ENCODE results near the gene CFAP97D2.

Gene CFAP97D2

DNA sequence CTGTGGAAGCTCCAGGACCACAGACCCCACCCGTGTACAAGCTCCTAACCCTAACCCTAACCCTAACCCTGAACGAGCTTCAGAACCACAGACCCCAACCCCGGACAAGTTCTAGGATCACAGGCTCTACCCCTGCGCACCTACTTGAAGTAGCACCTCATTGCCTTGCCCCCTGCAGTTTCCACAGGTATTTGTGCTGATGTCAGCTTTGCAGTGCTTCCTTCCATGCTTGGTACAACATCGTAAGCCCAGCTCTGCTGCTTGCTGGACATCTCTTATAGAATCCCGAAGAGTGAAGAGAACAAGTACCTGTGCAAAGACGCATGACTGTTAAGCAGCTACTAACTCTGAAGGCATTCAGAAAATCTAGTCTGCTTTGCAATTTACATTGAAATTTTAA lies 34.9 kb downstream of the CFAP97D2 start:
- Mint-ChIP-seq H3K9me3 (no peaks in the 10 kb centered on the region), H3K36me3 (no peaks in the 10 kb centered on the region), H3K27me3 (peaks cover 38% of the 10 kb centered on the region), H3K27ac (no peak overlapping the region), H3K4me1 (peaks cover 13% of the 10 kb centered on the region), H3K4me3 (no peak overlapping the region)
- no peak for DNase-seq
- CTCF ChIA-PET = interaction anchor here (0.9 to 2.2 kb wide), 2 partner anchors 12 to 13 kb away, joined by 4 read pairs; no protein-coding TSS in a partner anchor

DNA sequence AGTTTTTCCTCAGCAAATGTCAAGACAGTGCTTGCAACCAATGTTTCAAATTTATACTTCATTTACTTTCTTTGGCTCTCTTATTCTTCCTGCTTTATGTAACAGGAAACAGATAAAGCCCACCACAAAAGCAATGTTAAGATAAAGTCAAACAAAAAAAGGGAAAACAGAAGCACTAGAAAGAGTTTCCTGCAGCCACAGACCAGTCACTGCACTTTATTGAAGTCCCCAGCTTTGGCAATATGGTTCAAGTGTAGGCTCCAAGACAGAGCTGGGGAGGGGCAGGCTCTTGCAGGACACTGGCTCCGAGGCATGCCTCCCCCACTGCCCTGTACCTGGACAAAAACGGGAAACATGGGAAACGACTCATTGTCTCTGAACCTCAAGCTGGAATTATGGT lies 40.3 kb downstream of the CFAP97D2 start:
- no peak for DNase-seq
- H3K4me3 Mint-ChIP-seq = no peak overlapping the region
- no peaks in the 10 kb centered on the region for H3K9me3 Mint-ChIP-seq
- peaks cover 46% of the 10 kb centered on the region for H3K4me1 Mint-ChIP-seq
- H3K27ac Mint-ChIP-seq = peak overlapping the region; percentile 9
- CTCF ChIA-PET = no interaction called here
- peaks cover 13% of the 10 kb centered on the region for H3K27me3 Mint-ChIP-seq
- H3K36me3 Mint-ChIP-seq = peaks cover 3% of the 10 kb centered on the region

DNA sequence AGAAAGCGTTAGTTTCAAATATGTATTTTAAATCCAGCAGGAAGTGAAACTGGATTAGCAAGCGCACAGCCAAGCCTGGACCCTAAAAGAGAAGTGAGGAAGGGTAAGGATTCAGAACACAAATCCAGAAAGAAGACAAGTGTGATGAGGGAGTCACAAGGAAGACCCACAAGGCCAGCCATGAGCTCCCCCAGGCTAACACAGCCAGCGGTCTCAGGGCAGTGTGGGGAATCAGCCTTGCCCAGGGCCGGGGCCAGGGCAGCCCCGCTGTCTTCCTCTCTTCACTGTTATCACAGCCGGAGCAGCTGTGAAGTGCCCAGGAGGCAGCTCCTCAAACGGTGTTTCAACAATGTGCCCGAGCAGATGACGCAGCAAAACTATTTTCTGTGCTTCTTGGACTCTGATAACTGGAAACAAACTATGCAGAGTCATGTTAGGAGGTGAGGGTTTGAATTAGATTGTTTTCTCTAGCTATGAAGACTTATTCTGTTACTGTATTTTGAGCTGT lies 43.5 kb downstream of the CFAP97D2 start:
- no peak for DNase-seq
- Mint-ChIP-seq H3K27me3 (peaks cover 12% of the 10 kb centered on the region), H3K4me1 (peaks cover 74% of the 10 kb centered on the region), H3K9me3 (no peaks in the 10 kb centered on the region), H3K4me3 (no peak overlapping the region), H3K36me3 (peaks cover 5% of the 10 kb centered on the region), H3K27ac (no peak overlapping the region)
- CTCF ChIA-PET = interaction anchor here (1.1 kb wide), 1 partner anchor 55 kb away, joined by 3 read pairs; no protein-coding TSS in a partner anchor

DNA sequence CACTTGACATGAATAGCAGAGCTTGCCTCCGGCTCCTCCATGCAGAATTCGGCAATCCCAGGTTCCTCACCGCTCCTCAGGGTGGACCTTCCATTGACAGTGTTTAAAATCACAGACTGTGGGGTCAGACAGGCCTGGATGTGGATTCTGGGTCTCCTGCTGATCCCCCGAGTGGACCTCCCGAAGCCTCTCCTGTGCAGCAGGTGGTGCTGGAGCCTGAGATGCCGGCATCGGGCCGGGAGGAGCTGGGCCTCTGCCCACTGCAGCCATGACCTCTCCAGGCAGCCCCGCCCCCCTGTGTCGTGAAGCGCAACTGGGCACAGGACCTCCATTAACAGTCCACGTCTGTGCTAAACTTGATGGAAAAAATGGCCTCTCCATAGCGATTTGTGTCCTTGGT lies 45.1 kb downstream of the CFAP97D2 start:
- H3K4me3 Mint-ChIP-seq = no peak overlapping the region
- peaks cover 3% of the 10 kb centered on the region for H3K36me3 Mint-ChIP-seq
- H3K27ac Mint-ChIP-seq = no peak overlapping the region
- H3K9me3 Mint-ChIP-seq = no peaks in the 10 kb centered on the region
- no peak for DNase-seq
- CTCF ChIA-PET = no interaction called here
- H3K4me1 Mint-ChIP-seq = peaks cover 65% of the 10 kb centered on the region
- H3K27me3 Mint-ChIP-seq = peaks cover 26% of the 10 kb centered on the region

DNA sequence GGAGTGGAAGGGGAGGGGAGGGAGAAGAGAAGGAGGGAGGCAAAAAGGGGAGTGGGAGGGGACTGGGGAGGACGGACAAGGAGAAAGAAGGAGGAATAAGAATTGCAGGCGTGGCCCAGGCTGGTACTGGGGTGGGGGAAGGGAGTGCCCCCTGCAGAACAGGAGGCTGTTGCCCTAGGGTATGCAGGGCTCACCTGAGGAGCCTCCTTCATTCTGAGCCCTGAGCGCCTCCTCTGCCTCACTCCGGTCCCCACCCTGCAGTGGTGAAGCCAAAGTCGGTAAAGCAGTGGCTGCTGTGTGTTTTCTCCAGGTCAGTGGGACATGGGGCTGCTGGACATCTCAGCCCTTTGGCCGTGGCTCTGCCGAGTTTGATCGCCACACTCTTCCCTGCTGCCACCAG lies 46.6 kb downstream of the CFAP97D2 start:
- peak; percentile 42 for DNase-seq
- peaks cover 53% of the 10 kb centered on the region for H3K4me1 Mint-ChIP-seq
- CTCF ChIA-PET = interaction anchor here (0.8 to 1.8 kb wide), 11 partner anchors 12 to 409 kb away, joined by 3 to 10 read pairs (median 4); no protein-coding TSS in a partner anchor

DNA sequence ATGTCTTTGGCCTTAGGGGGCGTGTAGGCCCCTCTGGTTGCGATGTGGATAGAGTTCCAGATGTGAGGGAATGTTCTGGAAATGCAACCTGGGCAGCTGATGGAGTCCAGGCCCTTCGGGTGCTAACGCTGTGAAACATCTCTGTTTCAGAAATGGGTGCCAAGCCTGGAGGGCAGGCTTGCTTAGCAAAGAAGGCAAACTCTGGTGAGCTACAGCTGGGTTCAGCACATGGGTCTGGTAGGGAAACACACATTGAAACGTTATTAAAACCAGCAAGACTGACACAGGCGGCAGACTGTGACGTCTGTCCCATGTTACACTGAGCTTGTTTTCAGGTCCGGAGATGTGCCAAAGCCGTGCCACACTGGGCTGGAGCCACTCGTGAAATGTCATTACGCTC lies 47.0 kb downstream of the CFAP97D2 start:
- Mint-ChIP-seq H3K27me3 (peaks cover 39% of the 10 kb centered on the region), H3K27ac (peak overlapping the region; percentile 70), H3K36me3 (peaks cover 2% of the 10 kb centered on the region), H3K4me1 (peaks cover 54% of the 10 kb centered on the region), H3K9me3 (no peaks in the 10 kb centered on the region), H3K4me3 (no peak overlapping the region)
- CTCF ChIA-PET = interaction anchor here (0.8 to 1.8 kb wide), 12 partner anchors 12 to 410 kb away, joined by 3 to 10 read pairs (median 4); no protein-coding TSS in a partner anchor
- peak; percentile 30 for DNase-seq

More for the DNA sequence above, 46.6 kb downstream of the CFAP97D2 start:
- Mint-ChIP-seq H3K36me3 (peaks cover 2% of the 10 kb centered on the region), H3K4me3 (no peak overlapping the region), H3K27ac (no peak overlapping the region), H3K9me3 (no peaks in the 10 kb centered on the region), H3K27me3 (peaks cover 35% of the 10 kb centered on the region)

DNA sequence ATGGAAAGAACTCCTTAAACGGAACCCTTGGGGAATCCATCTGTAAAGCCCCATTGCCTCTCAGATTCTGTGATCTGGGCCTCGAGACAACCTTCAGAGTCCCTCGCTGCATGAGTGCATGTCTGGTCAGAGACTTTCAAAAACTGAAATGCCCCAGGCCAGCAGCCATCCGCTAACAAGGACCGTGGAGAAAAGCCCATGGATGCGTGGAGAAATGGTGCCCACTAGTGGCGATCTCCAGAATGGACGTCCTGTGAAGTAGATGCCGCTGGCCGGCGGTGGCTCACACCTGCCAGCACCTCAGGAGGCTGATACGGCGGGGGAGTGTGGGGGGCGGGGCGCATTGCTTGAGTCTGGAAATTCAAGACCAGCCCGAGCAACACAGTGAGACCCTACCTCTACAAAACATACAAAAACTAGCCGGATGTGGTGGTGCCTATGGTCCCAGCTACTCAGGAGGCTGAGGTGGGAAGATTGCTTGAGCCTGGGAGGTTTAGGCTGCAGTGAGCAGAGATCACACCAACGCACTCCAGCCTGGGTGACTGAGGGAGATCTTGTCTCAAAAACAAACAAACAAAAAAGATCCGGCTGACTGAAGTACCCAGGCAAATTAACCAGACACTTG lies 47.8 kb downstream of the CFAP97D2 start:
- H3K4me1 Mint-ChIP-seq = peaks cover 47% of the 10 kb centered on the region
- CTCF ChIA-PET = interaction anchor here (0.6 to 1.8 kb wide), 12 partner anchors 13 to 498 kb away, joined by 3 to 10 read pairs (median 4); no protein-coding TSS in a partner anchor
- peak overlapping the region; percentile 70 for H3K27ac Mint-ChIP-seq
- peaks cover 40% of the 10 kb centered on the region for H3K27me3 Mint-ChIP-seq
- H3K9me3 Mint-ChIP-seq = no peaks in the 10 kb centered on the region
- peaks cover 2% of the 10 kb centered on the region for H3K36me3 Mint-ChIP-seq
- H3K4me3 Mint-ChIP-seq = no peak overlapping the region
- peak; percentile 90 for DNase-seq

DNA sequence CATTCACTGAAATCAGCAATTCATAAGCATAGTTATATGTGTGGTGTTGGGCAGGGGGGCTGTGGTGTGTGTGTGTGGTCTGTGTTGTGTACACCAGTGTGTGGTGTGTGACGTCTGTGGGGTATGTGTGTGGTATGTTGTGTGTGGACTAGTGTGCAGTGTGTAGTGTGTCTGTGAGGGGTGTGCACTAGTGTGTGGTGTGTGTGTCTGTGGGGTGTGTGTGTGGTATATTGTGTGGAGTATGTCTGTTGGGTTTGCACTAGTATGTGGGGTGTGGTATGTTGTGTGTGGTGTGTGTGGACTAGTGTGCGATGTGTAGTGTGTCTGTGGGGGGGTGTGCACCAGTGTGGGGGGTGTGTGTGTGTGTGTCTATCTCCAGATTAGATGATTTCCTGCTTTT lies 48.5 kb downstream of the CFAP97D2 start:
- H3K36me3 Mint-ChIP-seq = peaks cover 2% of the 10 kb centered on the region
- CTCF ChIA-PET = interaction anchor here (0.6 to 1.8 kb wide), 6 partner anchors 21 to 498 kb away, joined by 3 to 10 read pairs (median 3); no protein-coding TSS in a partner anchor
- DNase-seq = no peak
- H3K9me3 Mint-ChIP-seq = no peaks in the 10 kb centered on the region
- peaks cover 40% of the 10 kb centered on the region for H3K4me1 Mint-ChIP-seq
- H3K27ac Mint-ChIP-seq = no peak overlapping the region
- no peak overlapping the region for H3K4me3 Mint-ChIP-seq
- H3K27me3 Mint-ChIP-seq = peaks cover 41% of the 10 kb centered on the region

DNA sequence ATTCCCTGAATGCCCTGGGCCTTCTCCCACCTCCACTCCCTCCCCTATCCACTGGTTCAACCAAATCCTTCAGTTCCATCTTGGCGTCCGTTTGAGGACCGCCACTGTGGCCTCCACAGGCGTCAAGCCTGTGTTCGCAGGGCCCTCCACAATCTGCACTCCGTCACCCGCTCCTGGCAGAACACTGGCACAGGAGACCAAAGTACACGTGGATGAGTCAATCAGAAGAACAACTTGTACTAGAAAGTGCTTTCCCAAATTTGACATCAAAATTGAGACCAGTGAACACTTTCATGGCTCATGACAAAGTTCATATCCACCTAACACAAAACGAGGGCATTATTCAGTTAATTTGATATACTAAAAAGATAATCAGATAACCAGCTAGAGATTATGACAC lies 49.1 kb downstream of the CFAP97D2 start:
- no peaks in the 10 kb centered on the region for H3K9me3 Mint-ChIP-seq
- no peak for DNase-seq
- H3K27me3 Mint-ChIP-seq = peaks cover 40% of the 10 kb centered on the region
- peaks cover 38% of the 10 kb centered on the region for H3K4me1 Mint-ChIP-seq
- H3K36me3 Mint-ChIP-seq = peaks cover 2% of the 10 kb centered on the region
- H3K4me3 Mint-ChIP-seq = no peak overlapping the region
- CTCF ChIA-PET = interaction anchor here (1.0 to 1.6 kb wide), 3 partner anchors 21 to 499 kb away, joined by 3 read pairs; no protein-coding TSS in a partner anchor
- no peak overlapping the region for H3K27ac Mint-ChIP-seq

DNA sequence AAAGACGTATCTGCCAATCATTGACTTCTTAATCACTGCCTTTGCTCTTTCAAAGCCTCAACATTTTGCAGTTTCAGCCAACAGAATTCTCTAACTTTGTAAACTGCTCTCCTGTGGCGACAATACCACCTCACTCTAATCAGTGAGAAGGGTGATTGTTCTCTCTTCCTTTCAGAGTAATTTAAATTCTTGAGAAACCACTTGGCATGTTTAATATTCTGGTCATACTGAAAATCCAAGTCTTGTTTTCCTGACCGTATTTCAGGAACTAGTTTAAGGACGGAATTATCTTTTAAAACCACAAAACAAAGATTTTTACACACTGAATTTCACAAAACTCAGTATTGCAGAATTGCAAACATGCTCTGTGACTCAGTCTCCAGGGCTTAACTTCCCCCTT lies 50.4 kb downstream of the CFAP97D2 start:
- no peaks in the 10 kb centered on the region for H3K9me3 Mint-ChIP-seq
- H3K27me3 Mint-ChIP-seq = peaks cover 40% of the 10 kb centered on the region
- no peak overlapping the region for H3K27ac Mint-ChIP-seq
- H3K4me3 Mint-ChIP-seq = no peak overlapping the region
- peaks cover 36% of the 10 kb centered on the region for H3K4me1 Mint-ChIP-seq
- CTCF ChIA-PET = no interaction called here
- peaks cover 2% of the 10 kb centered on the region for H3K36me3 Mint-ChIP-seq
- no peak for DNase-seq

DNA sequence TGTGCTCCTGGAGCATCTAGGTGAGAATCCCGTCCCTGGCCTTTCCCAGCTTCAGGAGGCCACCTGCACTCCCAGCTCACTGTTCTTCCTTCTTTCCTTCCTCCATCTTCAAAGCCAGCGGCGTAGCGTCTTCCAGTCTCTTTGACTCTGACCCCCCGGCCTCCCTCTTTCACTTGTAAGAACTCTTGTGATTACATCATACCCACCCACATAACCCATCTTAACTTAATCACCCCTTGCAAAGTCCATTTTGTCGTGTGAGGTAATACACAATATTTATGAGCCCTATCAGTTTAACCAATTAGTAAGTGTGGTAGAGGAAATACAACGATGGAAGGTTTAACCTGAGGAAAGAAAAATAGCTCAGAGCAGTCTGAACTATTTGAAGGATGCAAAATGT lies 51.1 kb downstream of the CFAP97D2 start:
- H3K27ac Mint-ChIP-seq = no peak overlapping the region
- CTCF ChIA-PET = no interaction called here
- peaks cover 40% of the 10 kb centered on the region for H3K27me3 Mint-ChIP-seq
- peaks cover 31% of the 10 kb centered on the region for H3K4me1 Mint-ChIP-seq
- peaks cover under 1% of the 10 kb centered on the region for H3K36me3 Mint-ChIP-seq
- DNase-seq = no peak
- no peak overlapping the region for H3K4me3 Mint-ChIP-seq
- no peaks in the 10 kb centered on the region for H3K9me3 Mint-ChIP-seq

DNA sequence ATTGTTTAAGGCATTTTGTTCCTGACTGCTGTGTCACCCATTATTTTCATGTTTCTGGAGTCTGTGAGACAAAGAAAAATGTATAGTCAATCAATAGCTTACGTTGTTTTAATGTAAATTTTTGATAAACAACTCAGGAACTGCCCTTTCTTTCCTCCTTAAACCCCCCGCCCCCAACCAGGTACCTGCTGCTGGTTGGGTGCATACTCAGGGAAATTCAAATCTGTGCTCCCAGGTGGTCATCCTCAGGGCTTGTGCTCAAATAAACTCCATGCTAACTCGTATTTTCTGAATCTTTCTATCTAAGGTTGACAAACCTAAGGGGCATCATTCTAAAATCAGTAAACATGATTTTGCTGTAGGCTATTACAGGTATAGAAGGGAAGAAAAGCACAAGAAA lies 51.5 kb downstream of the CFAP97D2 start:
- CTCF ChIA-PET = no interaction called here
- Mint-ChIP-seq H3K4me1 (peaks cover 33% of the 10 kb centered on the region), H3K36me3 (peaks cover 1% of the 10 kb centered on the region), H3K27me3 (peaks cover 40% of the 10 kb centered on the region), H3K27ac (no peak overlapping the region), H3K4me3 (no peak overlapping the region), H3K9me3 (no peaks in the 10 kb centered on the region)
- DNase-seq = no peak

DNA sequence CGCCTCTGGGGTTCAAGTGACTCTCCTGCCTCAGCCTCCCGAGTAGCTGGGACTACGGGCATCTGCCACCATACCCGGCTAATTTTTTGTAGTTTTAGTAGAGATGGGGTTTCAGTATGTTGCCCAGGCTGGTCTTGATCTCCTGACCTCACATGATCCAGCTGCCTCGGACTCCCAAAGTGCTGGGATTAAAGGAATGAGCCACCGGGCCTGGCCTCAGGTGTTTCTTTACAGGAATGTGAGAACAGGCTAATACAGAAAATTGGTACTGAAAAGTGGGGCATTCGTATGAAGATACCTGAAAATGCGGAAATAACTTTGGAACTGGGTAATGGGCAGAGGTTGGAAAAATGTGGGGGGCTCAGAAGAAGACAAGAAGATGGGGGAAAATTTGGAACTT lies 52.8 kb downstream of the CFAP97D2 start:
- CTCF ChIA-PET = no interaction called here
- DNase-seq = no peak
- Mint-ChIP-seq H3K4me1 (peaks cover 32% of the 10 kb centered on the region), H3K27ac (no peak overlapping the region), H3K36me3 (peaks cover 4% of the 10 kb centered on the region), H3K9me3 (no peaks in the 10 kb centered on the region), H3K4me3 (no peak overlapping the region), H3K27me3 (peaks cover 36% of the 10 kb centered on the region)

DNA sequence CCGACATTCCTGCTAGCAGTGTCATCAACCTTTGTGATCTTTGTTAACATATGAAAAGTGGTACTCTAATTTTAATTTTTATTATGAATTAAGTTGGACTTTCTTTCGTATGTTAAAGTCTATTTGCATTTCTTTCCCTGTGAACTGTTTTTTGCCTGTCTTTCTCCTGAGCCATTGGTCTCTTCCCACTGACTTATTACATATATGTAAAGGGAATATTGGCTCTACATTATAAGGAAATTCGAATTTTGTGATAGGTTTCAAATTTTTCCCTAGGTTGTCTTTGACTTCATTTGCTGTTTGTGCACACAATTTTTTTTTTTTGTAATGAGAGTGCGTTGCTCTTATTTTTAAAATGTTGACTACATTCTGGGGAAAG lies 55.2 kb downstream of the CFAP97D2 start:
- Mint-ChIP-seq H3K9me3 (no peaks in the 10 kb centered on the region), H3K36me3 (peaks cover 21% of the 10 kb centered on the region), H3K27me3 (peaks cover 17% of the 10 kb centered on the region), H3K27ac (peak overlapping the region; percentile 79), H3K4me1 (peaks cover 31% of the 10 kb centered on the region), H3K4me3 (peak overlapping the region; percentile 89)
- DNase-seq = no peak
- CTCF ChIA-PET = no interaction called here
